ENCODE data around the gene SLC1A6. TPM values are rescaled to one million over a fixed set of nuclear protein-coding genes. Genes with fewer than 3 reads are reported as not detected.
"Not testable (repeated sequence)": the region's sequence is repeated elsewhere in the genome, so short reads cannot be mapped to it uniquely, and the experiment has no call there.

SLC1A6 gene
- total RNA-seq, 1 experiment from 2014 or later, result 0.15 TPM

- H3K27ac ChIP-seq (ENCODE audit: low read length), result no peak overlapping the region
- no peaks in the 10 kb centered on the region for H3K36me3 ChIP-seq (ENCODE audit: control insufficient read depth, insufficient read depth, low read length)
- no peaks in the 10 kb centered on the region for H3K27me3 ChIP-seq (ENCODE audit: control insufficient read depth, insufficient read depth, low read length)
- ATAC-seq, result no peak
- in situ Hi-C loops (cut with HindIII; ENCODE audit: low pct_unique_long_range_greater_than_20kb, low sequenced_read_pairs), result no loop called here
- no peaks in the 10 kb centered on the region for H3K9me3 ChIP-seq (ENCODE audit: control insufficient read depth, insufficient read depth, low read depth, low read length)
- intact Hi-C loops (cut with micrococcal nuclease; ENCODE audit: unreplicated experiment), result no loop called here
- no TSS peak for BruUV-seq (replicated peaks)
- H3K4me1 ChIP-seq (ENCODE audit: control insufficient read depth, insufficient read depth, low read length), result no peaks in the 10 kb centered on the region
- H3K4me3 ChIP-seq (ENCODE audit: low read depth in 2 of 2, low read length in 2 of 2), result no peak overlapping the region
- ChIA-PET CTCF (no interaction called here), POLR2A (no interaction called here)
- no peak for DNase-seq (ENCODE audit: low read depth, low spot score)
- TF ChIP-seq, protein P1, sequence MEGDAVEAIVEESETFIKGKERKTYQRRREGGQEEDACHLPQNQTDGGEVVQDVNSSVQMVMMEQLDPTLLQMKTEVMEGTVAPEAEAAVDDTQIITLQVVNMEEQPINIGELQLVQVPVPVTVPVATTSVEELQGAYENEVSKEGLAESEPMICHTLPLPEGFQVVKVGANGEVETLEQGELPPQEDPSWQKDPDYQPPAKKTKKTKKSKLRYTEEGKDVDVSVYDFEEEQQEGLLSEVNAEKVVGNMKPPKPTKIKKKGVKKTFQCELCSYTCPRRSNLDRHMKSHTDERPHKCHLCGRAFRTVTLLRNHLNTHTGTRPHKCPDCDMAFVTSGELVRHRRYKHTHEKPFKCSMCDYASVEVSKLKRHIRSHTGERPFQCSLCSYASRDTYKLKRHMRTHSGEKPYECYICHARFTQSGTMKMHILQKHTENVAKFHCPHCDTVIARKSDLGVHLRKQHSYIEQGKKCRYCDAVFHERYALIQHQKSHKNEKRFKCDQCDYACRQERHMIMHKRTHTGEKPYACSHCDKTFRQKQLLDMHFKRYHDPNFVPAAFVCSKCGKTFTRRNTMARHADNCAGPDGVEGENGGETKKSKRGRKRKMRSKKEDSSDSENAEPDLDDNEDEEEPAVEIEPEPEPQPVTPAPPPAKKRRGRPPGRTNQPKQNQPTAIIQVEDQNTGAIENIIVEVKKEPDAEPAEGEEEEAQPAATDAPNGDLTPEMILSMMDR (IDR thresholded peaks at IDR 0.05), result no peak
- TF ChIP-seq, protein P2, sequence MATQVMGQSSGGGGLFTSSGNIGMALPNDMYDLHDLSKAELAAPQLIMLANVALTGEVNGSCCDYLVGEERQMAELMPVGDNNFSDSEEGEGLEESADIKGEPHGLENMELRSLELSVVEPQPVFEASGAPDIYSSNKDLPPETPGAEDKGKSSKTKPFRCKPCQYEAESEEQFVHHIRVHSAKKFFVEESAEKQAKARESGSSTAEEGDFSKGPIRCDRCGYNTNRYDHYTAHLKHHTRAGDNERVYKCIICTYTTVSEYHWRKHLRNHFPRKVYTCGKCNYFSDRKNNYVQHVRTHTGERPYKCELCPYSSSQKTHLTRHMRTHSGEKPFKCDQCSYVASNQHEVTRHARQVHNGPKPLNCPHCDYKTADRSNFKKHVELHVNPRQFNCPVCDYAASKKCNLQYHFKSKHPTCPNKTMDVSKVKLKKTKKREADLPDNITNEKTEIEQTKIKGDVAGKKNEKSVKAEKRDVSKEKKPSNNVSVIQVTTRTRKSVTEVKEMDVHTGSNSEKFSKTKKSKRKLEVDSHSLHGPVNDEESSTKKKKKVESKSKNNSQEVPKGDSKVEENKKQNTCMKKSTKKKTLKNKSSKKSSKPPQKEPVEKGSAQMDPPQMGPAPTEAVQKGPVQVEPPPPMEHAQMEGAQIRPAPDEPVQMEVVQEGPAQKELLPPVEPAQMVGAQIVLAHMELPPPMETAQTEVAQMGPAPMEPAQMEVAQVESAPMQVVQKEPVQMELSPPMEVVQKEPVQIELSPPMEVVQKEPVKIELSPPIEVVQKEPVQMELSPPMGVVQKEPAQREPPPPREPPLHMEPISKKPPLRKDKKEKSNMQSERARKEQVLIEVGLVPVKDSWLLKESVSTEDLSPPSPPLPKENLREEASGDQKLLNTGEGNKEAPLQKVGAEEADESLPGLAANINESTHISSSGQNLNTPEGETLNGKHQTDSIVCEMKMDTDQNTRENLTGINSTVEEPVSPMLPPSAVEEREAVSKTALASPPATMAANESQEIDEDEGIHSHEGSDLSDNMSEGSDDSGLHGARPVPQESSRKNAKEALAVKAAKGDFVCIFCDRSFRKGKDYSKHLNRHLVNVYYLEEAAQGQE (IDR thresholded peaks at IDR 0.05; ENCODE audit: insufficient read depth in 1 of 2, low read depth in 2 of 2, low read length in 1 of 2), result no peak
- TF ChIP-seq POLR2AphosphoS5 (IDR thresholded peaks at IDR 0.05; ENCODE audit: low read depth, low read length), result no peak
- no peak for TF ChIP-seq SIN3A (IDR thresholded peaks at IDR 0.05; ENCODE audit: borderline replicate concordance, insufficient read depth, low read depth, low read length)
- TF ChIP-seq TCF7L2 (IDR thresholded peaks at IDR 0.05; ENCODE audit: low read depth, low read length), result no peak
Measured at GRCh38 chr19:14949876-14950275, 29.8 kb downstream of the SLC1A6 start.

DNA sequence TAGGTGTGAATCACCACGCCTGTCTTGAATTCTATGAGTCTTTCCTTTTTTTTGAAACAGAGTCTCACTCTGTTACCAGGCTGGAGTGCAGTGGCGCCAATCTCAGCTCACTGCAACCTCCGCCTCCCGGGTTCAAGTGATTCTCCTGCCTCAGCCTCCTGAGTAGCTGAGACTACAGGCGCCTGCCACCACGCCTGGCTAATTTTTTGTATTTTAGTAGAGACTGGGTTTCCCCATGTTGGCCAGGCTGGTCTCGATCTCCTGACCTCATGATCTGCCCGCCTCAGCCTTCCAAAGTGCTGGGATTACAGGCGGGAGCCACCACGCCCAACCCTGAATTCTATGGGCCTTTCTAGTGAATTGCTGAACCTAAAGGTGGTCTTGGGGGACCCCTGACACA lies 30.3 kb downstream of the SLC1A6 start:
- H3K4me1 ChIP-seq (ENCODE audit: control insufficient read depth, insufficient read depth, low read length); CTCF ChIA-PET; H3K36me3 ChIP-seq (ENCODE audit: control insufficient read depth, insufficient read depth, low read length); H3K27me3 ChIP-seq (ENCODE audit: control insufficient read depth, insufficient read depth, low read length); H3K9me3 ChIP-seq (ENCODE audit: control insufficient read depth, insufficient read depth, low read depth, low read length); ATAC-seq; BruUV-seq (replicated peaks); H3K27ac ChIP-seq (ENCODE audit: low read length); in situ Hi-C loops (cut with HindIII; ENCODE audit: low pct_unique_long_range_greater_than_20kb, low sequenced_read_pairs); POLR2A ChIA-PET; DNase-seq (ENCODE audit: low read depth, low spot score); H3K4me3 ChIP-seq (ENCODE audit: low read depth in 2 of 2, low read length in 2 of 2); intact Hi-C loops (cut with micrococcal nuclease; ENCODE audit: unreplicated experiment): not testable (repeated sequence)

DNA sequence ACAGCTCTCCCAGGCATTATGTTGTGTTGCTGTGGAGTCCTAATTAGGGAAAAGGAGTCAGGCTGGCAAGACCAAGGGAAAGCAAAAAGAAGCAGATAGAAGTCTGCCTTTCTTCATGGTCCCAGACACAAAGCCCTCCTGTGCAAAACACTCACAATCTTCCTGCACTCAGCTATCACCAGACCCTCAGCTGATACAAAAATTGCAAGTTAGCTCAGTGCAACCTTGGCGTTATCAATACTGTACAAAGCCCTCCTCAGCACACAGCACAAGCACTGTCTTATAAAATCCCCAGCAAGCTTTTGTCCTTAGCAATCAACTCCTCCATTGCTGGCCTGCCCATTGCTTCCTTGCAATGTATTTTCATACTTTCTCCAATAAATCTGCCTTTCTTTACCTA lies 35.2 kb downstream of the SLC1A6 start:
- in situ Hi-C loops (cut with HindIII; ENCODE audit: low pct_unique_long_range_greater_than_20kb, low sequenced_read_pairs) (no loop called here), intact Hi-C loops (cut with micrococcal nuclease; ENCODE audit: unreplicated experiment) (no loop called here)
- no peaks in the 10 kb centered on the region for H3K27me3 ChIP-seq (ENCODE audit: control insufficient read depth, insufficient read depth, low read length)
- no peak for ATAC-seq
- H3K4me3 ChIP-seq (ENCODE audit: low read depth in 2 of 2, low read length in 2 of 2), result no peak overlapping the region
- CTCF ChIA-PET, result interaction anchor here (0.6 kb wide), 1 partner anchor 138 kb away, joined by 6 read pairs; no protein-coding TSS in a partner anchor
- no peak overlapping the region for H3K27ac ChIP-seq (ENCODE audit: low read length)
- no TSS peak for BruUV-seq (replicated peaks)
- H3K4me1 ChIP-seq (ENCODE audit: control insufficient read depth, insufficient read depth, low read length), result no peaks in the 10 kb centered on the region
- H3K36me3 ChIP-seq (ENCODE audit: control insufficient read depth, insufficient read depth, low read length), result no peaks in the 10 kb centered on the region
- DNase-seq (ENCODE audit: low read depth, low spot score), result no peak
- TF ChIP-seq, protein P2 (IDR thresholded peaks at IDR 0.05; ENCODE audit: insufficient read depth in 1 of 2, low read depth in 2 of 2, low read length in 1 of 2), result no peak
- TF ChIP-seq POLR2AphosphoS5 (IDR thresholded peaks at IDR 0.05; ENCODE audit: low read depth, low read length), result no peak
- POLR2A ChIA-PET, result no interaction called here
- H3K9me3 ChIP-seq (ENCODE audit: control insufficient read depth, insufficient read depth, low read depth, low read length), result no peaks in the 10 kb centered on the region

All from Panc1 (cell line).